ENCODE measurements around the gene TANC2. TPM values are rescaled to one million over a fixed set of nuclear protein-coding genes. Genes with fewer than 3 reads are reported as not detected.
A peak's percentile ranks its signal among the peaks of the same experiment; 100 is the strongest.

TANC2 gene
- total RNA-seq: 1.0 and 1.4 TPM in 2 replicates

GRCh38 chr17:62965686-62966425, at the start of gene TANC2:
TSS of gene TANC2 (plus strand) at chr17:62966235. CDS start at chr17:63009560, 43,325 bp downstream.
- H3K4me1 Mint-ChIP-seq (ENCODE audit: low read depth): peaks cover 30% of the 10 kb centered on the region
- H3K36me3 Mint-ChIP-seq (ENCODE audit: low read depth): no peaks in the 10 kb centered on the region
- peak; percentile 57 for DNase-seq (ENCODE audit: low spot score)
- peaks cover 4% of the 10 kb centered on the region for H3K9me3 Mint-ChIP-seq
- intact Hi-C loops (cut with micrococcal nuclease): loop anchor here (1.0 to 5.0 kb wide), 2 partner anchors 313 to 544 kb away; partner anchors contain the start of gene METTL2A
- H3K27ac Mint-ChIP-seq: peak within 1 kb of the TSS; percentile 77
- H3K27me3 Mint-ChIP-seq (ENCODE audit: insufficient read depth): peaks cover 64% of the 10 kb centered on the region
- peak within 1 kb of the TSS; percentile 86 for H3K4me3 Mint-ChIP-seq

- Mint-ChIP-seq H3K27me3 (ENCODE audit: insufficient read depth) (peaks cover 3% of the 10 kb centered on the region), H3K4me1 (ENCODE audit: low read depth) (no peaks in the 10 kb centered on the region)
- intact Hi-C loops (cut with micrococcal nuclease): no loop called here
Observed at GRCh38 chr17:62916684-62917571, 49.1 kb upstream of the TANC2 start.

GRCh38 chr17:62919388-62919787, 46.6 kb upstream of the TANC2 start:
- H3K4me1 Mint-ChIP-seq (ENCODE audit: low read depth): no peaks in the 10 kb centered on the region
- no peak overlapping the region for H3K27ac Mint-ChIP-seq
- no peak for DNase-seq (ENCODE audit: low spot score)
- H3K4me3 Mint-ChIP-seq: no peak overlapping the region
- H3K9me3 Mint-ChIP-seq: no peaks in the 10 kb centered on the region
- H3K36me3 Mint-ChIP-seq (ENCODE audit: low read depth): no peaks in the 10 kb centered on the region
- intact Hi-C loops (cut with micrococcal nuclease): no loop called here
- no peaks in the 10 kb centered on the region for H3K27me3 Mint-ChIP-seq (ENCODE audit: insufficient read depth)

More at GRCh38 chr17:62916684-62917571, 49.1 kb upstream of the TANC2 start:
- Mint-ChIP-seq H3K9me3 (no peaks in the 10 kb centered on the region), H3K27ac (no peak overlapping the region), H3K36me3 (ENCODE audit: low read depth) (no peaks in the 10 kb centered on the region), H3K4me3 (no peak overlapping the region)
- DNase-seq (ENCODE audit: low spot score): no peak

GRCh38 chr17:62920300-62920699, 45.7 kb upstream of the TANC2 start:
- no peak for DNase-seq (ENCODE audit: low spot score)
- Mint-ChIP-seq H3K9me3 (no peaks in the 10 kb centered on the region), H3K27me3 (ENCODE audit: insufficient read depth) (no peaks in the 10 kb centered on the region), H3K4me3 (no peak overlapping the region), H3K36me3 (ENCODE audit: low read depth) (no peaks in the 10 kb centered on the region), H3K27ac (no peak overlapping the region), H3K4me1 (ENCODE audit: low read depth) (no peaks in the 10 kb centered on the region)
- intact Hi-C loops (cut with micrococcal nuclease): no loop called here

GRCh38 chr17:62921817-62922216, 44.2 kb upstream of the TANC2 start:
- Mint-ChIP-seq H3K4me1 (ENCODE audit: low read depth) (no peaks in the 10 kb centered on the region), H3K4me3 (no peak overlapping the region), H3K27me3 (ENCODE audit: insufficient read depth) (no peaks in the 10 kb centered on the region), H3K27ac (no peak overlapping the region), H3K9me3 (no peaks in the 10 kb centered on the region), H3K36me3 (ENCODE audit: low read depth) (no peaks in the 10 kb centered on the region)
- intact Hi-C loops (cut with micrococcal nuclease): no loop called here
- no peak for DNase-seq (ENCODE audit: low spot score)

GRCh38 chr17:62923258-62924150, 42.5 kb upstream of the TANC2 start:
- no peaks in the 10 kb centered on the region for H3K36me3 Mint-ChIP-seq (ENCODE audit: low read depth)
- H3K27ac Mint-ChIP-seq: no peak overlapping the region
- H3K4me1 Mint-ChIP-seq (ENCODE audit: low read depth): no peaks in the 10 kb centered on the region
- no peaks in the 10 kb centered on the region for H3K9me3 Mint-ChIP-seq
- no peak overlapping the region for H3K4me3 Mint-ChIP-seq
- peaks cover 2% of the 10 kb centered on the region for H3K27me3 Mint-ChIP-seq (ENCODE audit: insufficient read depth)
- intact Hi-C loops (cut with micrococcal nuclease): no loop called here
- DNase-seq (ENCODE audit: low spot score): no peak

GRCh38 chr17:62925267-62925836, 40.7 kb upstream of the TANC2 start:
- Mint-ChIP-seq H3K36me3 (ENCODE audit: low read depth) (no peaks in the 10 kb centered on the region), H3K27me3 (ENCODE audit: insufficient read depth) (peaks cover 2% of the 10 kb centered on the region), H3K9me3 (no peaks in the 10 kb centered on the region), H3K4me1 (ENCODE audit: low read depth) (no peaks in the 10 kb centered on the region), H3K27ac (no peak overlapping the region), H3K4me3 (no peak overlapping the region)
- no peak for DNase-seq (ENCODE audit: low spot score)
- intact Hi-C loops (cut with micrococcal nuclease): no loop called here

GRCh38 chr17:62927083-62927482, 39.0 kb upstream of the TANC2 start:
- Mint-ChIP-seq H3K9me3 (no peaks in the 10 kb centered on the region), H3K4me3 (no peak overlapping the region), H3K27ac (no peak overlapping the region), H3K4me1 (ENCODE audit: low read depth) (no peaks in the 10 kb centered on the region), H3K27me3 (ENCODE audit: insufficient read depth) (peaks cover 5% of the 10 kb centered on the region), H3K36me3 (ENCODE audit: low read depth) (no peaks in the 10 kb centered on the region)
- no peak for DNase-seq (ENCODE audit: low spot score)
- intact Hi-C loops (cut with micrococcal nuclease): no loop called here

- intact Hi-C loops (cut with micrococcal nuclease): no loop called here
- Mint-ChIP-seq H3K9me3 (no peaks in the 10 kb centered on the region), H3K27ac (no peak overlapping the region), H3K36me3 (ENCODE audit: low read depth) (no peaks in the 10 kb centered on the region), H3K4me3 (no peak overlapping the region), H3K27me3 (ENCODE audit: insufficient read depth) (peaks cover 13% of the 10 kb centered on the region), H3K4me1 (ENCODE audit: low read depth) (no peaks in the 10 kb centered on the region)
- no peak for DNase-seq (ENCODE audit: low spot score)
Observed at GRCh38 chr17:62929320-62929719, 36.7 kb upstream of the TANC2 start.

- no peaks in the 10 kb centered on the region for H3K9me3 Mint-ChIP-seq
- no peaks in the 10 kb centered on the region for H3K4me1 Mint-ChIP-seq (ENCODE audit: low read depth)
- H3K4me3 Mint-ChIP-seq: no peak overlapping the region
- peaks cover 19% of the 10 kb centered on the region for H3K27me3 Mint-ChIP-seq (ENCODE audit: insufficient read depth)
- intact Hi-C loops (cut with micrococcal nuclease): no loop called here
- DNase-seq (ENCODE audit: low spot score): no peak
- H3K27ac Mint-ChIP-seq: no peak overlapping the region
- no peaks in the 10 kb centered on the region for H3K36me3 Mint-ChIP-seq (ENCODE audit: low read depth)
Observed at GRCh38 chr17:62931101-62931500, 34.9 kb upstream of the TANC2 start.

- no peak overlapping the region for H3K27ac Mint-ChIP-seq
- H3K4me1 Mint-ChIP-seq (ENCODE audit: low read depth): no peaks in the 10 kb centered on the region
- intact Hi-C loops (cut with micrococcal nuclease): no loop called here
- no peaks in the 10 kb centered on the region for H3K36me3 Mint-ChIP-seq (ENCODE audit: low read depth)
- H3K4me3 Mint-ChIP-seq: no peak overlapping the region
- peaks cover 22% of the 10 kb centered on the region for H3K27me3 Mint-ChIP-seq (ENCODE audit: insufficient read depth)
- no peaks in the 10 kb centered on the region for H3K9me3 Mint-ChIP-seq
- DNase-seq (ENCODE audit: low spot score): no peak
Observed at GRCh38 chr17:62933501-62934385, 32.3 kb upstream of the TANC2 start.

Data from activated T-helper 1 cell treated with anti-CD3 and anti-CD28 coated beads, Interleukin-12 subunit alpha, Interleukin-12 subunit beta, Interleukin-2, Interleukin-4 antibody, amounts not matched to agents 30 ng/mL and 10 ng/mL and 1 ng/mL, durations not matched to agents 14 hours and 24 hours and 36 hours (primary cell).